H9 (cell line): ENCODE data around the gene STAT1. TPM values are rescaled to one million over a fixed set of nuclear protein-coding genes. Genes with fewer than 3 reads are reported as not detected.

Experiments used
- DNase-seq: peaks from one replicate; pipeline ENCODE4 v3.0.0-alpha.2; 2017
- H2AFZ ChIP-seq: one replicate; pipeline ENCODE4 v1.6.1; 2013; ENCODE audit warnings: mild to moderate bottlenecking, low read length, control low read depth, moderate library complexity
- H2AK5ac ChIP-seq: 2 replicates; pipeline ENCODE4 v1.6.1; 2013; ENCODE audit warnings: low read length, control low read depth, mixed read lengths; ENCODE audit not compliant: insufficient read length
- H2BK120ac ChIP-seq: one replicate; pipeline ENCODE4 v1.6.1; 2013; ENCODE audit warnings: low read depth, mild to moderate bottlenecking, low read length, control low read depth, inconsistent platforms; ENCODE audit not compliant: poor library complexity, severe bottlenecking
- H2BK12ac ChIP-seq: 2 replicates; pipeline ENCODE4 v1.6.1; 2013; ENCODE audit warnings: low read length, control low read depth, mixed read lengths, low read depth; ENCODE audit not compliant: insufficient read length
- H2BK15ac ChIP-seq: 2 replicates; pipeline ENCODE4 v1.6.1; 2013; ENCODE audit warnings: low read depth, low read length, control low read depth
- H2BK20ac ChIP-seq: one replicate; pipeline ENCODE4 v1.6.1; 2013; ENCODE audit warnings: low read depth, mild to moderate bottlenecking, low read length, control low read depth, inconsistent platforms; ENCODE audit not compliant: poor library complexity, severe bottlenecking
- H2BK5ac ChIP-seq: 2 replicates; pipeline ENCODE4 v1.6.1; 2013; ENCODE audit warnings: low read length, control low read depth, mixed read lengths; ENCODE audit not compliant: insufficient read length
- H3K14ac ChIP-seq: 2 replicates; pipeline ENCODE4 v1.6.1; 2013; ENCODE audit warnings: low read length, control low read depth; ENCODE audit not compliant: insufficient read depth
- H3K18ac ChIP-seq: 2 replicates; pipeline ENCODE4 v1.6.1; 2013; ENCODE audit warnings: low read depth, mild to moderate bottlenecking, mixed read lengths, low read length, control low read depth; ENCODE audit not compliant: insufficient read length
- H3K23ac ChIP-seq: 2 replicates; pipeline ENCODE4 v1.6.1; 2013; ENCODE audit warnings: low read length, control low read depth, mixed read lengths, low read depth; ENCODE audit not compliant: insufficient read length
- H3K23me2 ChIP-seq: 2 replicates; pipeline ENCODE4 v1.6.1; 2013; ENCODE audit warnings: low read depth, mild to moderate bottlenecking, mixed read lengths, low read length, control low read depth; ENCODE audit not compliant: insufficient read length, poor library complexity, severe bottlenecking
- H3K27ac ChIP-seq: 2 replicates; pipeline ENCODE4 v1.5.1; 2013; ENCODE audit warnings: low read length, control low read depth, mixed read lengths, low read depth; ENCODE audit not compliant: insufficient read length
- H3K27me3 ChIP-seq: 2 replicates; pipeline ENCODE4 v1.6.1; 2013; ENCODE audit warnings: low read length, control low read depth, inconsistent platforms; ENCODE audit not compliant: insufficient read depth
- H3K4ac ChIP-seq: 2 replicates; pipeline ENCODE4 v1.6.1; 2013; ENCODE audit warnings: low read depth, mild to moderate bottlenecking, control low read depth, inconsistent platforms, low read length, moderate library complexity
- H3K4me1 ChIP-seq: 2 replicates; pipeline ENCODE4 v1.6.1; 2013; ENCODE audit warnings: low read length, control low read depth, inconsistent platforms; ENCODE audit not compliant: insufficient read depth
- H3K4me2 ChIP-seq: 2 replicates; pipeline ENCODE4 v1.6.1; 2013; ENCODE audit warnings: low read length, control low read depth, mixed read lengths; ENCODE audit not compliant: insufficient read length, insufficient read depth
- H3K56ac ChIP-seq: 2 replicates; pipeline ENCODE4 v1.6.1; 2013; ENCODE audit warnings: low read depth, mild to moderate bottlenecking, mixed read lengths, low read length, control low read depth; ENCODE audit not compliant: insufficient read length
- H3K79me1 ChIP-seq: 2 replicates; pipeline ENCODE4 v1.6.1; 2013; ENCODE audit warnings: low read depth, mild to moderate bottlenecking, moderate library complexity, low read length, control low read depth, inconsistent platforms; ENCODE audit not compliant: insufficient read depth, poor library complexity, severe bottlenecking
- H3K79me2 ChIP-seq: 2 replicates; pipeline ENCODE4 v1.6.1; 2013; ENCODE audit warnings: low read length, control low read depth, inconsistent platforms; ENCODE audit not compliant: insufficient read depth
- H3K9ac ChIP-seq: 2 replicates; pipeline ENCODE4 v1.6.1; 2013; ENCODE audit warnings: low read length, control low read depth, mixed read lengths; ENCODE audit not compliant: insufficient read length; ENCODE audit errors: extremely low read depth
- H3K9me3 ChIP-seq: one replicate; pipeline ENCODE4 v1.6.1; 2013; ENCODE audit warnings: low read depth, low read length, inconsistent platforms; ENCODE audit not compliant: control insufficient read depth
- H3T11ph ChIP-seq: one replicate; pipeline ENCODE4 v1.6.1; 2013; ENCODE audit warnings: mild to moderate bottlenecking, low read length, control low read depth, inconsistent platforms
- H4K20me1 ChIP-seq: one replicate; pipeline ENCODE4 v1.6.1; 2013; ENCODE audit not compliant: control insufficient read depth, insufficient read length, insufficient read depth
- H4K5ac ChIP-seq: 2 replicates; pipeline ENCODE4 v1.6.1; 2013; ENCODE audit warnings: low read depth, mild to moderate bottlenecking, mixed read lengths, low read length, control low read depth; ENCODE audit not compliant: insufficient read length
- H4K8ac ChIP-seq: replicated peaks from 2 replicates; pipeline ENCODE4 v1.6.1; 2013; ENCODE audit warnings: low read length, control low read depth, mixed read lengths, low read depth; ENCODE audit not compliant: insufficient read length
- H4K91ac ChIP-seq: 2 replicates; pipeline ENCODE4 v1.6.1; 2013; ENCODE audit warnings: low read depth, mild to moderate bottlenecking, moderate library complexity, mixed read lengths, low read length, control low read depth; ENCODE audit not compliant: insufficient read length
- H3K27ac Mint-ChIP-seq, 3 experiments: 2 replicates in 2 of 3; 3 replicates in 1 of 3; pipeline ENCODE4 v1.8.0; 2020 to 2021; ENCODE audit warnings: mixed read lengths in 3 of 3, mild to moderate bottlenecking in 1 of 3, moderate library complexity in 1 of 3
- H3K27me3 Mint-ChIP-seq: 2 replicates; pipeline ENCODE4 v1.8.0; 2021; ENCODE audit warnings: low read depth, mild to moderate bottlenecking, moderate library complexity, mixed read lengths
- H3K36me3 Mint-ChIP-seq, 3 experiments: 2 replicates in 2 of 3; 3 replicates in 1 of 3; pipeline ENCODE4 v1.8.0; 2020 to 2021; ENCODE audit warnings: low read depth in 3 of 3, mixed read lengths in 3 of 3; ENCODE audit not compliant: insufficient read depth in 1 of 3
- H3K4me1 Mint-ChIP-seq, 2 experiments: 2 replicates each; pipeline ENCODE4 v1.8.0; 2020; ENCODE audit warnings: mixed read lengths in 2 of 2
- H3K4me3 Mint-ChIP-seq, 2 experiments: 2 replicates in 1 of 2; 3 replicates in 1 of 2; pipeline ENCODE4 v1.8.0; 2020 to 2021; ENCODE audit warnings: mild to moderate bottlenecking in 2 of 2, mixed read lengths in 2 of 2, moderate library complexity in 1 of 2
- H3K9me3 Mint-ChIP-seq, 2 experiments: 2 replicates in 1 of 2; 3 replicates in 1 of 2; pipeline ENCODE4 v1.8.0; 2020; ENCODE audit warnings: mild to moderate bottlenecking in 2 of 2, mixed read lengths in 2 of 2, moderate library complexity in 1 of 2
- WGBS: extraction: QIAGEN DNeasy Blood & Tissue Kit; methylation state at CpG from one replicate; pipeline ENCODE4 v1.1.7; 2013; ENCODE audit warnings: missing lambda C conversion rate, low lambda C conversion rate, mixed read lengths; ENCODE audit not compliant: insufficient read length; ENCODE audit errors: extremely low coverage; 5-methylcytosine and 5-hydroxymethylcytosine counted together
- total RNA-seq: library from RNA; stranded (reverse); gene quantifications from 2 replicates; pipeline ENCODE4 v1.2.1, GENCODE V29; 2021
- TF ChIP-seq, protein P1 (sequence below): fragments of 200-600 bp; sonication (generic); conservative IDR thresholded peaks from 3 replicates; pipeline ENCODE4 v1.8.0; 2021; ENCODE audit warnings: antibody characterized with exemption, mild to moderate bottlenecking

The STAT1 gene
- total RNA-seq, 1 experiment from 2014 or later = 48.1 TPM

DNA sequence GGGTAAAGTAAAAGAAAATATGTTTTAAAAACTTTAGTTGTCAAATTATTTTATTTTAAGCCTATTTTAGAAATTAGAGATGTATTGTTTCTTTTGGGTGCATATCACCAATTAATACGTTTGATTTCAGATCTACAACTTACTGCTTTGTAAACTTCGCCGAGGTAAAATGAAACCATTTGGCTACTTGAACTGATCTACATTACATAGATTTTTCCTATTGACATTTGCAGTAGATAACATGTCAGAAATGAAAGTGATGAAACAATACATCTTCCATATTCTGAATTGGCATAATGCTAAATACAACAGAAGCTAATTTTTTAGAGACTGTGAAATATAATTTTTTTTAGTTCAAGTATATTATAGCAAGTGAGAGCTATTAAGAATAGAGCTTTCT lies 93.9 kb downstream of the STAT1 start:
- no peak overlapping the region for H3K18ac ChIP-seq
- H2BK15ac ChIP-seq = no peak overlapping the region
- H2BK20ac ChIP-seq = no peak overlapping the region
- WGBS = no CpG with 5 or more reads among the region's 3 CpGs
- H3K9ac ChIP-seq = no peak overlapping the region
- no peaks in the 10 kb centered on the region for H3K79me2 ChIP-seq
- H3K56ac ChIP-seq = no peak overlapping the region
- no peaks in the 10 kb centered on the region for H3K9me3 ChIP-seq
- no peaks in the 10 kb centered on the region for H3K9me3 Mint-ChIP-seq
- no peak overlapping the region for H3T11ph ChIP-seq
- H3K4me3 Mint-ChIP-seq = no peak overlapping the region
- no peak overlapping the region for H4K91ac ChIP-seq
- H3K4me2 ChIP-seq = no peak overlapping the region
- H3K27ac Mint-ChIP-seq = no peak overlapping the region
- no peak overlapping the region for H3K27ac ChIP-seq
- H3K36me3 Mint-ChIP-seq = peaks cover 29 to 48% (median 45%) of the 10 kb centered on the region in 3 experiments
- H3K23me2 ChIP-seq = no peaks in the 10 kb centered on the region
- H2BK12ac ChIP-seq = no peak overlapping the region
- DNase-seq = no peak
- no peak overlapping the region for H2AK5ac ChIP-seq
- no peak overlapping the region for H4K5ac ChIP-seq
- no peaks in the 10 kb centered on the region for H3K27me3 Mint-ChIP-seq
- no peak overlapping the region for H4K8ac ChIP-seq
- H3K79me1 ChIP-seq = no peaks in the 10 kb centered on the region
- H2AFZ ChIP-seq = no peak overlapping the region
- H4K20me1 ChIP-seq = no peaks in the 10 kb centered on the region
- H3K4me1 ChIP-seq = no peaks in the 10 kb centered on the region
- TF ChIP-seq, protein P1, sequence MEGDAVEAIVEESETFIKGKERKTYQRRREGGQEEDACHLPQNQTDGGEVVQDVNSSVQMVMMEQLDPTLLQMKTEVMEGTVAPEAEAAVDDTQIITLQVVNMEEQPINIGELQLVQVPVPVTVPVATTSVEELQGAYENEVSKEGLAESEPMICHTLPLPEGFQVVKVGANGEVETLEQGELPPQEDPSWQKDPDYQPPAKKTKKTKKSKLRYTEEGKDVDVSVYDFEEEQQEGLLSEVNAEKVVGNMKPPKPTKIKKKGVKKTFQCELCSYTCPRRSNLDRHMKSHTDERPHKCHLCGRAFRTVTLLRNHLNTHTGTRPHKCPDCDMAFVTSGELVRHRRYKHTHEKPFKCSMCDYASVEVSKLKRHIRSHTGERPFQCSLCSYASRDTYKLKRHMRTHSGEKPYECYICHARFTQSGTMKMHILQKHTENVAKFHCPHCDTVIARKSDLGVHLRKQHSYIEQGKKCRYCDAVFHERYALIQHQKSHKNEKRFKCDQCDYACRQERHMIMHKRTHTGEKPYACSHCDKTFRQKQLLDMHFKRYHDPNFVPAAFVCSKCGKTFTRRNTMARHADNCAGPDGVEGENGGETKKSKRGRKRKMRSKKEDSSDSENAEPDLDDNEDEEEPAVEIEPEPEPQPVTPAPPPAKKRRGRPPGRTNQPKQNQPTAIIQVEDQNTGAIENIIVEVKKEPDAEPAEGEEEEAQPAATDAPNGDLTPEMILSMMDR = no peak
- no peak overlapping the region for H2BK120ac ChIP-seq
- no peak overlapping the region for H3K14ac ChIP-seq
- no peaks in the 10 kb centered on the region for H3K27me3 ChIP-seq
- H2BK5ac ChIP-seq = no peak overlapping the region
- 0 out of 4 replicates have a peak, but pooled peaks cover 0 to under 1% of the 10 kb centered on the region in 2 experiments for H3K4me1 Mint-ChIP-seq
- H3K4ac ChIP-seq = no peak overlapping the region
- H3K23ac ChIP-seq = no peak overlapping the region

Other genes with a start within 250 kb of the STAT1 start
- gene GLS, start 133.3 kb downstream of the STAT1 start, total RNA-seq = 69.3 and 70.6 TPM in 2 replicates
- 0.33 TPM in 2 replicates for gene STAT4, start 136.8 kb upstream of the STAT1 start, total RNA-seq
- gene MYO1B, start 231.2 kb upstream of the STAT1 start, total RNA-seq = 43.2 and 51.4 TPM in 2 replicates